GM12891 (cell line): ENCODE results near the gene ZBTB9.

Experiments
- POLR2A ChIP-seq: IDR thresholded peaks from 2 replicates; pipeline ENCODE4 v1.6.1; 2011; ENCODE audit warnings: low read depth, low read length, control low read depth
- POLR2AphosphoS5 ChIP-seq: IDR thresholded peaks from 2 replicates; pipeline ENCODE4 v1.6.1; 2011; ENCODE audit warnings: low read depth, low read length, control low read depth
- POU2F2 ChIP-seq: IDR thresholded peaks from 2 replicates; pipeline ENCODE4 v1.6.1; 2011; ENCODE audit warnings: low read depth, mild to moderate bottlenecking, control low read depth, low read length, moderate library complexity
- SPI1 ChIP-seq: IDR thresholded peaks from 2 replicates; pipeline ENCODE4 v1.6.1; 2011; ENCODE audit warnings: low read depth, low read length, control low read depth
- TAF1 ChIP-seq: IDR thresholded peaks from 2 replicates; pipeline ENCODE4 v1.6.1; 2011; ENCODE audit warnings: low read depth, low read length, control low read depth

DNA sequence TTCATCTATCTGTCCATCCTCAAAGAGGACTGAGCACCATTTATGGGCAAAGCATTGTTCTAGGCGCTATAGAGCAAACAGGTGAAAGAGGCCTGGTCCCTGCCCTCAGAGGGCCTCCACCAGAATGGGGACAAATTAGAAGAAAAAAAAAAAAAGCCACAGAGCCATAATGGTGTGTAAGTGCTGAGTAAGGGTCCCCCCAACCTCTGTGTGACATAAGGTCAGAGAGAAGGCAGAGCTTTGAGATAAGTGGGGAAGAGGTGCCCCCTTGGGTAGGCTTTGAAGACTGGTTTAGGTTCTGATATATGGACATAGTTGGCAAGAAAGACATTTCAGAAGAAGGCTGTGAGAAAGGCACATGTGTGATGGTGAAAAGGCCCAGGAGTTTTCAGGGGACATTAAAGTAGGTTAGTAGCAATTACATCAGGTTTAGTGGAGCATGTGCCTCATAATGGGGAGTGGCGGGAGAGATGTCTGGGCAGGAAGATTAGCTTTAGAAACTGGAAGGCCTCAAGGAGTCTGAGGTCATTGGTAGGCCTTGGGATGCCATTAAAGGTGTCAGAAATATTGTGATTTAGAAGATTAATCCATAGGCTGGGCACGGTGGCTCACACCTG, 15.3 kb upstream of the ZBTB9 start:
- TF ChIP-seq POLR2A (no peak), SPI1 (no peak), TAF1 (no peak), POLR2AphosphoS5 (no peak), POU2F2 (no peak)
